ENCODE data around the gene HS3ST1.
"Not testable (repeated sequence)": the region's sequence is repeated elsewhere in the genome, so short reads cannot be mapped to it uniquely, and the experiment has no call there.

Gene HS3ST1

DNA sequence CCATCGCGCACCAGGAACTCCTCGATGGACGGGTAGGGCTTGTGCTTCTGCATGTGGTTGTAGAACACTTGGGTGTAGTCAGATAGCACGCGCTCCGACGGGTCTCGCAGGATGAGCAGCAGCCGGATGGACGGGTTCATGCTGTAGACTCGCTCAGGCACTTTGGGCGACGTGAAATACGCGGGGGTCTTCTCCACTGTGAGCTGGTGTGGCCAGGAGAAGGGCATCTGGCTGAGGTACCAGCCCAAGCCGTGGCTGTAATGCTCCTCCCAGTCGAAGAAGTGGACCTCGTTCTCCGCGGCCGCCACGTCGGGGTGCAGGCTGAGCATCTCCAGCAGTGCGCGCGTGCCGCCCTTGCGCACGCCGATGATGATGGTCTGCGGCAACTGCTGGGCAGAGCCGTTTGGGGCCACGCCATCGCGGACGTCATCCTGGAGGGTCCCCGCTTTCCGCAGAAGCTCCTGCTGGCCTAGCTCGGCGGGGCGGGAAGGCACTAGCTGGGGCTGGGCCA lies 29.2 kb downstream of the HS3ST1 start:
- no peak for DNase-seq (ENCODE audit: low read depth)

DNA sequence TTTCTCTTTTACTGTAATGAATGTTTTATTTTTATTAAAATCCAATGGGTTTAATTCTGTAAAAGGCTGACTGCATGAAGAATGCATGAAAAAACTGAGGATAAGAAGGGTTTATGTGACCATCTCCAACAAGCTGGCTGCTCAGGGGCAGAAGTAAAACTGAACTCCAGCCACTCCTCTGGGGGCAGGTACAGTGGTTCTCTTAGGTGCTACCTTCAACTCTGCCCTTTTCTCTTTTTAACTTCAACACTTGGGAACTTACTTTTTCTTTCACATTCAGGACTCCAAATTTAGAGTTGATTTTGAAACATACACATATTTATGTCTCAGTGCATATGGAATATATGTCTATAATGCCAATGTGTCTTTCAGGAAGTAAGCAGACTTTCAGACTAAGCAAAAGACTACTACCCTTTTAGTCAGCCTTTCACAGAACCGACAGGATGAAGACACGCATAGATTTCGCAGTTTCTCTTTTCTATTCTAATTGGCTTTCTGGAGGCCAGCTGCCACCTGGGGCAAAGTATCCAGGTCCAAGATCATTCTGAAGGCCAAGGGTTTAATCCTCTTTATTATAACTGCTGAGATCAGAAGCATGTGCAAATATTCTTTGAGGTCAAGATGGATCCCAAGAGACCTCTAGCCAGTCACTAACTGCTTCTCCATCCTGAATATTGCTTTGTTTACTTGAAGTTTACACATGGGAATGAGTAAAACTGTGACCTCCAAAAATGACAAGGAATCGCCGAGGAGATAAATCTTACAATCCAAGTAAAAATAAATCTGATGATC lies 30.7 kb downstream of the HS3ST1 start:
- DNase-seq (ENCODE audit: low read depth) = no peak

GRCh38 chr4:11397146-11397545 lies 31.5 kb downstream of the HS3ST1 start:
- no peak for DNase-seq (ENCODE audit: low read depth)

DNA sequence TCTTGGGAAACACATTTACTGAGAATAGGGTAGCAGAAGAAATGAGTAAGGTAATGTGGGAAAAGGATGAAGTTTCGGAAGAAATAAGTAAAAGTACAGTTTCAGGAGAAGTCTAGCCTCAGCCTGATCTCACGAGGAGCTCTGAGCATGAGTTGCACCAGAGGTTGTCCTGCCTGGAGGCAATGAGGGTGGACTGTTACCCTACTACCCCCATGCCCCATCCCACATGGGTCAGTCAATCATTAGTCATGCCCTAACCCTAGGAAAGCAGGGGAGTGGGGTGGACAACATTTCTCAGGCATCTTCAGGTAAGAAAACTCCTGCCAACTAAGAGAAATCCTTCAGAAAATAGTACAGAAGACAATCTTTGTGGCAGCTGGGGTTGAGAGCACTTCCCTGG lies 35.1 kb downstream of the HS3ST1 start:
- DNase-seq (ENCODE audit: low read depth) = no peak

- not testable (repeated sequence) for DNase-seq (ENCODE audit: low read depth)
These were observed 44.6 kb downstream of the HS3ST1 start for GRCh38 chr4:11384072-11384471.

- DNase-seq (ENCODE audit: low read depth) = no peak
These were observed 52.1 kb downstream of the HS3ST1 start for GRCh38 chr4:11376571-11376970.

- DNase-seq (ENCODE audit: low read depth) = no peak
These were observed 52.5 kb downstream of the HS3ST1 start for GRCh38 chr4:11376146-11376545.

DNA sequence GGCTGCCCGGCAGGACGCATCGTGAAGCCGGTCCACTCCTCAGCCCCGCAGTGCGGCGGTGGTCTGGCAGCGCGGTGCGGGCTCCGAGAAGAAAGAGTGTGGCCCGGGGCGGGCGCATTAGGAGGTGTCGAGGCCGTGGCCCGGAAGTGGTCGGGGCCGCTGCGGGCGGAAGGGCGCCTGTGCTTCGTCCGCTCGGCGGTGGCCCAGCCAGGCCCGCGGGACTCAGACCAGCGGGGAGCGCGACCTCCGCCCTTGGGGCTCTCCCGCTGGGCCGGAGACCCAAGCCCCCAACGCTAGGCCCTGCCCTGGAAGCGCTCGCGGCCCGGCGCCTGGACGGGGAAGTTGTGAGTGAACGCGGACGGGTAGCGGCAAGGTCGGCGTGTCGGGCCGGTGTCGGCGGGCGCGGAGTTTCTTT lies 60.0 kb downstream of the HS3ST1 start:
- no peak for DNase-seq (ENCODE audit: low read depth)

GRCh38 chr4:11367371-11367770 lies 61.3 kb downstream of the HS3ST1 start:
- DNase-seq (ENCODE audit: low read depth) = no peak

DNA sequence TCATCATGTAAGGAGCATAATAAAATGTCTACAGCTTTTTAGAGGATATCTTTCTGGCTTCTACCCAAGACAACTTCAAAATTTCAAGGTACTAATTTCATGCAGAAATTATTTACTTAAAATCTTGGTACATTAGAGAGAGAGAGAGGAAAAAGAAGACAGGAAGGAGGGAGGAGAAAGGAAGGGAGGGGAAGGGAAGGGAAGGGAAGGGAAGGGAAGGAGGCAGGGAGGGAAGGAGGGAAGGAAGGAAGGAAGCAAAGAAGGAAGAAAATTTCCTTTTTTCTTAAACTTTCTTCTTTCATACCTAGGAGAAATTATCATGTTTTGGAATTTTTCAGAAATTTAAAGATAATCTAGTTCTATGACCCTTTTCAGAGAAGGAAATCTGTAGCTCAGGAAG lies 61.8 kb downstream of the HS3ST1 start:
- no peak for DNase-seq (ENCODE audit: low read depth)

- DNase-seq (ENCODE audit: low read depth) = no peak
These were observed 63.7 kb downstream of the HS3ST1 start for GRCh38 chr4:11365039-11365438.

- DNase-seq (ENCODE audit: low read depth) = no peak
These were observed 69.1 kb downstream of the HS3ST1 start for GRCh38 chr4:11359591-11359990.

GRCh38 chr4:11355226-11355625 lies 73.5 kb downstream of the HS3ST1 start:
- no peak for DNase-seq (ENCODE audit: low read depth)

DNA sequence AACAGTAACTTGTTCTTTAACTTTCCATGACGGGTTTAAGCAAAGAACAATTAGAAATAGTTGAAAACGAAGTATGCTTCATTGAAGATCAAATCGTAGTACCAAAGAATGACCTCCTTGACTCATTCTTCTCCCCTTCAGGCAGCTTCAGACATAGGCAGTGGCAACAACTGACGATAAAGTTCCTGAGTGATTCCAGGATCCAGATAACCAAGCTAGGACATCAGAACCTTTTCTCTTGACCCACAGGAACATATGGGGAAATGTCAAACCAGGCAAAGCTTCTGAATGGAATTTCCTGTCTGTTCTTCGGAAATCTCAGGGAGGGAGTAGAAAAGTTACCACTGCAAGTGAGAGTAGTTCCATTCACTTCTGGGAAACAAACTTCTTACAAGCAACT lies 74.2 kb downstream of the HS3ST1 start:
- no peak for DNase-seq (ENCODE audit: low read depth)

DNA sequence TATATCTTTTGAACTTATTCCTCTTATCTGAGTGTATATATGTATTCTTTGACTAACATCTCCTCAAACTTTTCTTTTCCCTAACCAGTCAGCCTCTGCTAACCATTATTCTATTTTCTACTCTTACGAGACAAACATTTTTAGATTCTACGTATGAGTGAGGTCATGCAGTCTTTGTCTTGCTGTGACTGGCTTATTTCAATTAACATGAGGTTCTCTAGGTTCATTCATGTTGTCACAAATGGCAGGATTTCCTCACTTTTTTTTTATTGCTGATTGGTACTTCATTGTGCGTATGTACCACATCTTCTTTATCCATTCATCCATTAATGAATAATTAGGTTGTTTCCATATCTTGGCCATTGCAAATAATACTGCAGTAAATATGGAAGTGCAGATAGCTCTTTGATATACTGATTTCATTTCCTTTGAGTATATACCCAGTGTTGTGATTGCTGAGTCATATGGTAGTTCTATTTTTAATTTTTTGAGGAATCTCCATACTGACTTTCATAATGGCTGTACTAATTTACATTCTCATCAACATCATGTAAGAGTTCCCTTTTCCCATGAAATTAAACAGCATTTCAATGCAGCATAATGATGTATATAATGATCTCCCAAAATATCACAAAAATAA lies 80.1 kb downstream of the HS3ST1 start:
- DNase-seq (ENCODE audit: low read depth) = no peak

GRCh38 chr4:11344916-11345315 lies 83.8 kb downstream of the HS3ST1 start:
- DNase-seq (ENCODE audit: low read depth) = no peak

DNA sequence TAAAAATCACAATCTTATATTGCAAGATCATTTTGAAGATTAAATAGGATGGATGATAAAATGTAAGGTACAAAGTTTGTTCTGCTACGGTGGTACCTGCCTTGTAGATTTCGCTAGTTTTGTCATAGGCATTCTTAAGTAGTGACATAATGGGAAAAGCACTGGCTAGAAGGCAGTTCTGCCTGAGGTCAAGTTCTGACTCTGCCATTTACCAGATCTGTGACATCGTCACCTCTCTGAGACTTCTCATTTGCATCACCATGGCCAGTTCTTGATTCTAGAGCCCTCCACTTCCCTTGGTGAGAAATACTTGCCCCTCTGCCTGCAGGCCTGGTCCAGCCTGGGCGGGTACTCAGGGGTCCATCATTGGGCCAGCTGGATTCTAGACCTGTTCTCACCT lies 85.2 kb downstream of the HS3ST1 start:
- DNase-seq (ENCODE audit: low read depth) = no peak

All from stimulated activated CD8-positive, alpha-beta memory T cell treated with anti-CD3 and anti-CD28 coated beads, Interleukin-15, amount 100 ng/mL, for 24 hours (primary cell).